Bone marrow (tissue), 2 donors: ENCODE results near the gene NDUFS2.
"Not testable (repeated sequence)": the region's sequence is repeated elsewhere in the genome, so short reads cannot be mapped to it uniquely, and the experiment has no call there.

Experiments
- DNase-seq, 2 donors: peaks; one replicate each; lab custom pipeline; 2025; lab: John Stamatoyannopoulos, UW

NDUFS2 gene

DNA sequence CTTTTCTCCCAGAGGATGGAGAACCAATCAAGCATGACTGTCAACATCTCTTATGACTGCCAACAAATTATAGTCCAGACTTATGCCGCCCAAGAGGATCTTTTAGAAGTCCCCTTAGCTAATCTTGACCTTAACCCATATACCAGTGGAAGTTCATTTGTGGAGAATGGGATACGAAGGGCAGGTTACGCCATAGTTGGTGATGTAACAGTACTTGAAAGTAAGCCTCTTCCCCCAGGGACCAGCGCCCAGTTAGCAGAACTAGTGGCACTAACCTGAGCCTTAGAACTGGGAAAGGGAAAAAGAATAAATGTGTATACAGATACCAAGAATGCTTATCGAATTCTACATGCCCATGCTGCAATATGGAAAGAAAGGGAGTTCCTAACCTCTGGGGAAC, 53.1 kb downstream of the NDUFS2 start:
- DNase-seq: not testable (repeated sequence)

DNA sequence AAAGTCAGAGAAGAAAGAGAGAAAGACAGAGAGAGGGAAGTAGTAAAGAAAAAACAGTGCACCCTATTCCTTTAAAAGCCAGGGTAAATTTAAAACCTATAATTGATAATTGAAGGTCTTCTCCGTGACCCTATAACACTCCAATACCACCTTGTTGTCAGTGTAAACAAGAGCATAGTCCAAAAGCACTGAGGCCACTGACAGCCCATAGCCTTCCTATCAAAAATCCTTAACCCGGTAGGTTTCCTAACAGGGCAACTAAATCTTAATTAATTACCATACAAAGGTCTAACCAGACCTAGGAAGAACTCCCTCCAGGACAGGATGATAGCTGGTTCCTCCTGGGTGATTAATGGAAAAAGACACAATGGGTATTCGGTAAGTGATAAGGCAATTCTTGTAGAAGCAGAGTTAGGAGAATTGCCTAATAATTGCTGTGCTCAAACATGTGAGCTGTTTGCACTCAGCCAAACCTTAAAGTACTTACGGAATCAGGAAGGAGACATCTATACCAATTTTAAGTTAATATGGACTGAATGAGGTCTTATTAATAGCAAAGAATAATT, 53.9 kb downstream of the NDUFS2 start:
- DNase-seq: not testable (repeated sequence)

- DNase-seq: not testable (repeated sequence)
Measured at GRCh38 chr1:161257109-161257508, 54.9 kb downstream of the NDUFS2 start.

DNA sequence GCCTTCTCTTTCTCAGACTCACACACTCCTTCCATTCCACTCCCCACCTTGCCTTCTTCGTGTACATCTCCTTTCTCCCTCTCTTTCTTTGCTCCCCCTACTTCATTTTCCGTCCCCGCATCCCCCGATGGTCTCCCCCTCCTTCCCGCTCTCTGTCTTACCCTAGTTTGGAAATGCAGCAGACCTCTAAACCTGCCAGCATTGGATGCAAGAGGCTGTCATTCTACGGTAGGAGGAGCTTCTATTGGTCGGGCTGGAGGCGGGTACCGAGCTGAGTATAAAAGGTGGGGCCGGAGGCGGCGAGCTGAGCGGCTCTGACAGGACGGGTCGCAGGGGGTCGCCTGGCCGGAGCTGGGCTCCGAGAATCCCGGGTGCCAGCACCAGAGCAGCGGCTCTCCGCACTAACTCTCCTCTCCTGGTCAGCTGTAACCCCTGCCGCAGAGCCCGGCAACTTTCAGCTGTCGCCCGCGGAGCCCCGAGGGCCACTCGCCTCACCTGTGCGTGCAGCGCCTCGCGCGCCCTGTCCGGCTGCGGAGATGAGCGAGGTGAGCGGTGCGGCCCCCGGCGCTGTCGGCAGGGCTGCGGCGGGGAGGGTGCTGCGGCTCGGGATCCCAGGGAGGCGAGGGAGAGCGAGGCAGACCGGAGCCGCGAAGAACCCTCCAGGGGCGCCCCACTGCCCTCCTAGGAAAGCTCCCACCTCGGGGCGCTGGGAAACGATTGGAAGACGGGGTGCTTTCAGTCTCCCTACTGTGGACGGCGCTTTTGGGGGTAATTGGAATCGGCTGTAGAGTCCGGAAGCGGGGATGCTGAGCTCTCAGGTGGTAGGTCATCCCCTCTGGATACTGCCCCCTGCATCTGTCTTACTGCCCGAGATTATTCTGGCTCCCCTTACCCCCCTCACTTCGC, 56.5 kb downstream of the NDUFS2 start, which contains the start of gene PCP4L1:
Gene PCP4L1 (plus strand): TSS at position 307 of the 906 bp plus-strand sequence. CDS start 230 bp downstream, at position 537.
- DNase-seq: no peak

- DNase-seq: no peak
Measured at GRCh38 chr1:161259345-161259702, 57.2 kb downstream of the NDUFS2 start.

DNA sequence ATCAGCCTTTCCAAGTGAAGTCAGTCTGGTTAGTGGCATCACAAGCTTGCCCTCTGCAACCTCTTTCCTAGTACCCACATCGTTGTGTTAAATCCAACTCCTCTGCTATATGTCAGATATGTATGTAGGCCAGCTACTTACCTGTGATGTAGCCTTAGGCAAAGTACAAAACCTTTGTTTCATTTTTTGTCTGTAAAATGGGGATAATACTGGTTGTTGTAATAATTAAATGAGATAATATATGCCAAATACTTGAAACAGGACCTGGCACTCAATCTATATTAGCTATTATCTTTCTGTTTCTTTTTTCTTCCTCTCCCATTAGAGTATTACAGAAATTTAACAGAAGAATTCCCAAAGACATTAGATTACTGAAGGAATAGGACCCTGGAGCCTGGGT, 57.6 kb downstream of the NDUFS2 start:
- DNase-seq: no peak

DNA sequence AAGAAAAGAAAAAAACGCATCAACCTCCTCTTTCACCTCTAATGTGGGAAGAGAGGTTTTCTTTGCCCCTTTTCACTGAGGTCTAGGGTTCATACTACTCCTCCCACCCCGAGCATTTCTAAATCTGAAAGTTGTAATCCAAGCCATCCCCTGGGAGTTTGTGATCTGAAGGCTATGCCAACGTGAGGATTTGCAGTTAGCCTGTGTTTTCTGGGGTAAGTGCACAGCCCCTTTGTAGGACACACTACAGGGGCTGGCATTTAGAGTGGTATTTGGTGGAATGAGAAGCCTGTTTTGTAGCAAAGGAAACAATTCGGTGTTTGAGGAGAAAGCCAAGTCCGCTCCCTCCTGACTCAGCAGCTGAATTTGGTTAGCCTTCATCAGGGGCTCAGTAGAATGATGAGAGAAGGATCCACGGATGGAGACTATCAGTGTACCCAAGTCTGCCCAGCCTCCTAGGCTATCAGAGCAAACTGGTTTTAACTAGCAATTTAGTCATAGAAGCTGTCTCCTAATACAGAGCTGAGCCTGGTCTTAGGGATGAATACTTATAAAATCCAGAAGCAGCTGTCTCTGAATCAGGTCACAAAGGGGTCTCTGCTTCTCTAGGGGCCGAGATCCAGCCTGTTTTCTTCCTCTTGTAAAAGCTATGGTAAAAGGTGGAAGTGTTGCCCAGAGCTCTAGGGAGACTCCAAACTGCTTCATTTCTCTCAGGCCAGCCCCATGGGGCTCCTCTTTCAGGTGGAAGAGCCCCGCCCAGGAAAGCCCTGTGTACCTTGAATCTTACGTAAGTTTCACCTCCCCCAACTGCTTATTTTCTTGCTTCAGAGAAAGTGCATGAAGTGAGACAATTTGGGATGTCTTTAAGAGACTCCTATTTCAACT, 58.5 kb downstream of the NDUFS2 start:
- no peak for DNase-seq

DNA sequence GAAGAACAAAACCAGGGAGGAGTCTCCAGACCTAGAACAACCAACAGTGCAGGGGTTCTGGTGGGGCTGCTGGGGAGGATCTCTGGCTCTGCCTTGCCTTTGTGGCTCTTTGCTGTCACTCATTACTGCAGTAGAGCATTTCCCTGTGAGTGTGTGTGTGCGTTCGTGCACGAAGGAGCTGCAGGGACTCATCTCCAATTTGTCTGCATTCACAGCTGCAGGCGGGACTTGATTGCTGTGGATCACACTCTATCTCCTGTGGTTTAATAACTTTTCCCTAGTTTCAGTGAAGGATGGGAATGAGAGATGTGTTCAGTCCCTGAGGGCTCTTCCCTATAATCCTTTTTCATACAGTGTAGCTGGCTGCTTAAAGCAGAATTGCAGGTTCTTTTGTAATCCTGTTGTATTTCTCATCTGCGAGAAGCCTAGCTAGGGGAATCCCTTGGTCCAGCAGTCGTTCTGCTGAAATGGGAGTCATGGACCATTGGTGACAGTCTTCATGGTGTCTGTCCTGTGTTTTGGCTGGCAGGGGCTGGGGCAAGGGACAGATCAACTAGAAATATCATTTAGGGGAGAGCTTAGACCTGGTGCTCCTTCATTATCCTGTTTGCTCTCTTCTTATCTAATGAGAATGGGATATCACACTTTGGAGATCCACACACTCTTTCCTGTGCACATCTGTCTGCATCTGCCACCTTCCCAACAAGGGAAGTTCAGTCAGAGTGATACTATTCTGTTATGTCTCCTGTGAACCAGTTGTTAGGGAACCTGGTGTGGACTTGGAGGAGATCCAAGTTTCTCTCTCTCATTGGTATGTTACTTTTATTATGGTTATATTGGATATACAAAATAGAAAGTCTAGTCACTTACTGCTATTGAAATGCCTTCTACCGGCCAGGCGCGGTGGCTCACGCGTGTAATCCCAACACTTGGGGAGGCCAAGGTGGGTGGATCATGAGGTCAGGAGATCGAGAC, 59.4 kb downstream of the NDUFS2 start:
- no peak for DNase-seq
